HG03045 (cell line): ENCODE results near the gene CACNA1B.

Source experiments
- ATAC-seq: cut with Tn5 transposase; IDR thresholded peaks from one replicate; pipeline ENCODE4 v1.9.1; 2021; ENCODE audit warnings: mild to moderate bottlenecking, moderate library complexity; ENCODE audit not compliant: unreplicated experiment

Gene CACNA1B

GRCh38 chr9:137978262-137978714 is 100.7 kb downstream of the CACNA1B start:
- ATAC-seq, result no peak

GRCh38 chr9:137982200-137982599 is 104.6 kb downstream of the CACNA1B start:
- ATAC-seq, result no peak

- ATAC-seq, result no peak
These were observed 106.4 kb downstream of the CACNA1B start for GRCh38 chr9:137984005-137984404.

- no peak for ATAC-seq
These were observed 107.1 kb downstream of the CACNA1B start for GRCh38 chr9:137984520-137985257.

GRCh38 chr9:137985637-137986071 is 108.1 kb downstream of the CACNA1B start:
- ATAC-seq, result no peak

GRCh38 chr9:137986268-137987099 is 108.9 kb downstream of the CACNA1B start:
- no peak for ATAC-seq

GRCh38 chr9:137987244-137988030 is 109.9 kb downstream of the CACNA1B start:
- no peak for ATAC-seq

- ATAC-seq, result no peak
These were observed 110.5 kb downstream of the CACNA1B start for GRCh38 chr9:137988051-137988450.

GRCh38 chr9:137988701-137989100 is 111.1 kb downstream of the CACNA1B start:
- ATAC-seq, result no peak

- no peak for ATAC-seq
These were observed 111.6 kb downstream of the CACNA1B start for GRCh38 chr9:137989156-137989555.

GRCh38 chr9:137989999-137990715 is 112.6 kb downstream of the CACNA1B start:
- ATAC-seq, result no peak

GRCh38 chr9:138003485-138004190 is 126.1 kb downstream of the CACNA1B start:
- ATAC-seq, result no peak

- no peak for ATAC-seq
These were observed 129.1 kb downstream of the CACNA1B start for GRCh38 chr9:138006576-138007233.

- ATAC-seq, result no peak
These were observed 130.0 kb downstream of the CACNA1B start for GRCh38 chr9:138007566-138007917.

- no peak for ATAC-seq
These were observed 130.6 kb downstream of the CACNA1B start for GRCh38 chr9:138007918-138008841.

- no peak for ATAC-seq
These were observed 131.6 kb downstream of the CACNA1B start for GRCh38 chr9:138009016-138009802.

- ATAC-seq, result no peak
These were observed 132.5 kb downstream of the CACNA1B start for GRCh38 chr9:138009803-138010690.
